NCI-H2171 (cell line): Measurements from ENCODE around the gene MTCL1.

Source experiments
- DNase-seq: peaks from one replicate; lab custom pipeline; 2025; lab: John Stamatoyannopoulos, UW

Gene MTCL1

DNA sequence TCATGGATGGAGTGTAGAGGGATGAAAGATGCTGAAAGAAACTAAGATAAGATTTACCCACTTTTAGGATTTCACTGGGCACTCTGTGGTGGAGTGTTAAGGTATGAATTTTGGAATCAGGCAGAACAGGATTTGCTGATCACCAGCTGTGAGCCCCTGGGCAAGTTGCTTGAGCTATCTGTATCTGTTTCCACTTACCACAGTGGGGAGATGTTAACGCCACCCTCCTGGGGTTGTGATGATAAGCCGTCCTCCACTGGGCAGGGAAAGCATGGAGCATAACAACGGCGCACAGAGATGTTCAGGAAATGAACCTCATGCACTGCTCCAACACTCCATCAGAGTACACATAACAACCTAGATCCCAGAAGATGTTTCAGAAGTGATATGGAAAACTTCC is 160.6 kb downstream of the MTCL1 start:
- DNase-seq: no peak

DNA sequence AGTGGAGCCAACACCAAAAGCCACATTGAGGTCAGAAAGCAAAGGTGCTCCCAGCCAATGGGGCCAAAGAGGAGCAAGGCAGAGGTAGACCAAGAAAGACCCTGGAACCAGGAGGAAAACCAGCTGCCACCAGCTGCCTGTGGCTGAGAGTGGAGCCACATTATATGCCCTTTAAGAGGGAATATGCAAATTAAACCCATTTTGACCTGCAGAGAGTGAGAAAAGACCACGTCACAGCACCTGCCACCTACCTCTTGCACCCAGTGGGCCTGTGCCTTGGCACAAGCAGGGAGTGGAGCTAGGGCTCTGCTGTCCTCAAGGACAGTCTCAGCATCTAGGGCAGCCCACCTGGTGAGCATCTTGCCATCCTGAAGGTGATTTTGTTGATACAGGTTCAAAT is 161.3 kb downstream of the MTCL1 start:
- no peak for DNase-seq

DNA sequence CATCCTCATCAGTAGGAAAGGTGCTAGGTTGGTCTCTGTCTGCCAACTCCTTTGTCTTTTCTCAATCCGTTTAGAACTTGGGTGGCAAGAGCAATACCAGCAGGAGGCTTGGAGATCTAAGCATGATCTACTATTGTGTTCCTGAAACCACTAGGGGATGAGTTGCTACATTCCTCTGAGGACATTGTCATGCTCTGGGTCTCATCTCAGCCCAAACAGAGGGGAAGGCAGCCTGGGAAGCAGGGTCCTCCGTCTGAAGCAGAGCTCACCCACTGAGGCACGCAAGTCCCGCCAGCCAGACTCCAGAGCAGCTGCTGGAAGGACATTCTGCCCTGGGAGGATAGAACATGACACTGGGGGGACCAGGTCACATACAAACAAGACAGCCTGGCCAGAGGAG is 162.9 kb downstream of the MTCL1 start:
- no peak for DNase-seq

- DNase-seq: no peak
Measured at GRCh38 chr18:8868779-8869415, 163.5 kb downstream of the MTCL1 start.

DNA sequence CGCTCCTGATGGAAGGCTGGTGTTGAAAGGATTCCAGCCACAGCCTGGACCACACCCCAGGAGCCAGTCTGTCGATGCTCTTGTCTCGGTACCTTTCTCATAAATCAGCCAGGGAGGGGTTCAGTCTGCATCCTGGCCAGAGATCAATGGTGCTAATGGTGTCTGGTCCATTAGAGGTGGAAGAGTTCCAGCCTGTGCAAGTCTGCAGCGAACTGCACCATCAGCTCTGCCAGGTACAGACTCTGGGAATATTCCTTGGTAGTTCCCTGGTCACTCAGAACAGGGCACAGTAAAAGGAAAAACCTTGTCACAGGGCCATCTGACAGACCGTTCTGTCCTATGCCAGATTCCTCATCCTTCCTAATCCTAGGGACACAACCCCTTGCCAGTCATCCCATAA is 164.3 kb downstream of the MTCL1 start:
- DNase-seq: no peak

- DNase-seq: peak; percentile 23
Measured at GRCh38 chr18:8870528-8870927, 165.2 kb downstream of the MTCL1 start.

DNA sequence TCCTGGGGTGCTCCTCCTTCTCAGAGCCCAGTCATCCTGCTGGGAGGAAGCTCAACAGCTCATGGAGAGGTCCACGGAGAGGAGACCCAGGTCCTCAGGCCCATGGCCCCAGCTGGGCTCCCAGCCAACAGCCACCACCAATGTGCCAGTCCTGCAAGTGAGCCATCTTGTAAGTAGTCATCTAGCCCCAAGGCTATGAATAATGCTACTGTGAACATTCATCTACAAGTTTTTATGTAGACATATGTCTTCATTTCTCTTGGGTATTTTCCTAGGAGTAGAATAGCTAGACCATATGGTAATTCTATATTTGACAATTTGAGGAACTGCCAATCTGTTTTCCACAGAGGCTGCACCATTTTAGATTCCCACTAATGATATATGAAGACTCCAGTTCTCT is 166.1 kb downstream of the MTCL1 start:
- peak; percentile 66 for DNase-seq

DNA sequence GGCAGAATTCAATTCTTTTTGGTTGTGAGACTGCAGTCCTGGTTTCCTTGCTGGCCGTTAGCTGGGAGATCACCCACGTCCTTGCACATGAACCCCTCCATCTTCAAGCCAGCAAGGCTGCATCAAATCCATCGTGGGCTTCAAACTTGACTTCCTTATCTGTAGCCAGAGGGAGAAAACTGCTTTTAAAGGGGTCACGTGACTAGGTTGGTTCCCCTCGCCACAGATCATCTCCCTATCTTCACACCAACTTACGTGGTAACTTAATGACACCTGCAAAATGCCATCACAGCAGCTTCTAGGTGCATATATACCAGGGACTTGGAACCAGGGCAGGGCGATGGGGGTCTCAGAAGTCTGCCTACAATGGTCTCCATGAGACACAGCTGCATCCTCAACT is 169.5 kb downstream of the MTCL1 start:
- no peak for DNase-seq

DNA sequence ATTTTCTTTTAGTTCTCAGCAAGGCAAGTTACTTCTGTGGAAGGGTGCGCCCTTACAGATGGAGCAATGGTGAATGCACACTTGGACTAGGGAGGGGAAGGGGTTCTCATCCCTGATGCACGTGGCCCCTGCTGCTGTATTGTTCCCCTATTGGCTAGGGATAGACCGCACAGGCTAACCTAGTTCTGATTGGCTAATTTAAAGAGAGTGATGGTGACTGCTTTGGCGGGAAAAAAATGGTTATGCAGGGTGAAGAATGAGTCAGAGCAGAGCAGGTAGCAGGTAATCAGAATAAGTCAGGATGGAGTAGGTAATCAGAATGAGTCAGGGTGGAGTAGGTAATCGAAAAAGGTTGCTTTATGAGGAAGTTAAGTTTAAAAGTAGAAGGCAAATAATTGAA is 171.5 kb downstream of the MTCL1 start:
- no peak for DNase-seq

- no peak for DNase-seq
Measured at GRCh38 chr18:8881103-8881502, 175.7 kb downstream of the MTCL1 start.
